C4-2B (cell line): ENCODE measurements around the gene HS1BP3.

Experiments used
- CTCF ChIP-seq: fragments of 450-650 bp; conservative IDR thresholded peaks from 2 replicates; pipeline ENCODE4 v1.5.1; 2017; ENCODE audit warnings: mild to moderate bottlenecking
- ZFX ChIP-seq: fragments of 450-650 bp; IDR thresholded peaks from 2 replicates; pipeline ENCODE4 v1.6.1; 2017

DNA sequence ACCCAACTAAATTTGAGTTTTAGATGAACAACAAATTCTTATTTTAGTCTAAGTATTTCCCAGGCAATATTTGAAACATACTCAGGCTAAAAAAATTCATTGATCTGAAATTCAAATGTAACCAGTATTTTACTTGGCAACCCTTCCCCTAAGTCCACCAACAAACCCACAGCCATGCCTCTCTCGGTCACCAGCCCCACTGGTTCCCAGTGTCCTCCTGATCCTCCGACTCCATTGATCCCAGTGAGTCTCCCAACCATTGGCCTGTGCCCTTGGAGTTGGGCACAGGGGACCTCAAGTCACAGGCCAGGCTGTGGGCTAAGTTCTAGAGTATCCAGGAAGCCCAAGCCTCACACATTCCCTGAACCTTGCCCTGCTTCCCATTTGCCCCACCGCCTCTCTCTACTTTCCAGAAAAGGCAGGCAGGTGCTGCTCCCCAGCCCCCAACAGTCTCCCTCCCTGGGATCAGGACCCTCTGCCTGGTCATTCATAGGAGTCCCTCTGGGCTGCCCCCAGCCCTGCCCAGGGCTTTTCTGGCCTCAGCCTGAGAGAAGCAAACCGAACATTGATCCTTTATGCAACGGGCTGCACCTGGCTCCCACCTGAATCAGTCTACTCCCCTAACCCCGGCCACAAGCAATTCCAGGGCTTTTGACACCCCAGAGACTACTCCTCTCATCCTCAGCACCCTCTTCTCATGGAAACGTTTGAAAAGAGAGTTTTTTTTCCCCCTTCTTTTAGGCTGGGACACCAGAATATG lies 81.3 kb downstream of the HS1BP3 start:
- TF ChIP-seq CTCF: no peak
- TF ChIP-seq ZFX: no peak
